ENCODE measurements around the gene MAN1B1. TPM values are rescaled to one million over a fixed set of nuclear protein-coding genes. Genes with fewer than 3 reads are reported as not detected.

MAN1B1 gene
- total RNA-seq, 1 experiment from 2014 or later, result 46.5 TPM

DNA sequence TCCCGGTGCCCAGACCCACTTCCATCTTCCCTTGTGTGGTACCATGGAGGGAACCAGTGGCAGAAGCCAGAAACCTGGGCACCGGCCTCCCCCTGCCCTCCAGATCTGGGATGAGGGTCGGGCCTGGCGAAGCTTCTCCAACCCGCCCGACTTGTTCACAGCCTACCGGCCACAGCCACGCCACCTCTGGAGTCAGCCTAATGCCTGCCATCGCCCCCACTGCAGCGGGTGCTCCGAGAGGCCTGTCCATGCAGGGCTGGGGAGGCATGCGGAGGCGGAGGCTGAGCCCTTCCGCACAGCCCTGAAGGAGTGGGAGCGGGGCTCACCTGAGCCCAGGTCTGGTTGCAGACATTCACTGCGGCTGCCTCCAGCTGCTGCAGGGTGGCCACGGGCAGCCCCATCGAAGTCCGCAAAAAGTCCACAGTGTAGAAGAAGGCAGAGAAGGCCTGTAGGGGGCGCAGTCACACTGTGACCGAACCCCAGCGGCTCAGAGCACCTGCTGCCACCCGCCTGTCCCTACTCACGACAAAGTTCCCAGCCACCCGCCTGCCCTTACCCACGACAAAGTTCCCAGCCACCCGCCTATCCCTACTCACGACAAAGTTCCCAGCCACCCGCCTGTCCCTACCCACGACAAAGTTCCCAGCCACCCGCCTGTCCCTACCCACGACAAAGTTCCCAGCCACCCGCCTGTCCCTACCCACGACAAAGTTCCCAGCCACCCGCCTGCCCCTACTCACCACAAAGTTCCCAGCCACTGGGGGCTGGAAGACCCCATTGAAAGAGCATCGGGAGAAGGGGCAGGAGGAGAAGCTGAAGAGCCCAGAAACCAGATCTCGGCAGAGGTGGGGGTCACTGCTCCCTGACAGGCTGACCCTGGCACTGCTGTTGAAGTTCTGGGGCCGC lies 37.0 kb upstream of the MAN1B1 start:
- no TSS peak for BruUV-seq (replicated peaks)
- Mint-ChIP-seq H3K36me3 (ENCODE audit: insufficient read depth, unreplicated experiment) (no peaks in the 10 kb centered on the region), H3K27me3 (ENCODE audit: insufficient read depth, unreplicated experiment) (no peaks in the 10 kb centered on the region), H3K4me3 (ENCODE audit: unreplicated experiment) (no peak overlapping the region), H3K9me3 (ENCODE audit: unreplicated experiment) (no peaks in the 10 kb centered on the region), H3K27ac (ENCODE audit: low read depth, unreplicated experiment) (no peak overlapping the region), H3K4me1 (ENCODE audit: insufficient read depth, unreplicated experiment) (no peaks in the 10 kb centered on the region)
- ChIA-PET CTCF (interaction anchor here (0.8 to 4.5 kb wide), 6 partner anchors 11 to 36 kb away, joined by 3 to 170 read pairs (median 4); partner anchors contain the start of genes ABCA2, MAN1B1 and SAPCD2), POLR2A (interaction anchor here (0.5 kb wide), 1 partner anchor 20 kb away, joined by 4 read pairs; no protein-coding TSS in a partner anchor)
- peak; percentile 61 for DNase-seq (ENCODE audit: unreplicated experiment)
- intact Hi-C loops (cut with micrococcal nuclease), result loop anchor here (10.0 kb wide), 1 partner anchor 175 kb away; the partner anchor contains the start of genes CYSRT1, RNF208 and RNF224
- TF ChIP-seq, protein P1, sequence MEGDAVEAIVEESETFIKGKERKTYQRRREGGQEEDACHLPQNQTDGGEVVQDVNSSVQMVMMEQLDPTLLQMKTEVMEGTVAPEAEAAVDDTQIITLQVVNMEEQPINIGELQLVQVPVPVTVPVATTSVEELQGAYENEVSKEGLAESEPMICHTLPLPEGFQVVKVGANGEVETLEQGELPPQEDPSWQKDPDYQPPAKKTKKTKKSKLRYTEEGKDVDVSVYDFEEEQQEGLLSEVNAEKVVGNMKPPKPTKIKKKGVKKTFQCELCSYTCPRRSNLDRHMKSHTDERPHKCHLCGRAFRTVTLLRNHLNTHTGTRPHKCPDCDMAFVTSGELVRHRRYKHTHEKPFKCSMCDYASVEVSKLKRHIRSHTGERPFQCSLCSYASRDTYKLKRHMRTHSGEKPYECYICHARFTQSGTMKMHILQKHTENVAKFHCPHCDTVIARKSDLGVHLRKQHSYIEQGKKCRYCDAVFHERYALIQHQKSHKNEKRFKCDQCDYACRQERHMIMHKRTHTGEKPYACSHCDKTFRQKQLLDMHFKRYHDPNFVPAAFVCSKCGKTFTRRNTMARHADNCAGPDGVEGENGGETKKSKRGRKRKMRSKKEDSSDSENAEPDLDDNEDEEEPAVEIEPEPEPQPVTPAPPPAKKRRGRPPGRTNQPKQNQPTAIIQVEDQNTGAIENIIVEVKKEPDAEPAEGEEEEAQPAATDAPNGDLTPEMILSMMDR (IDR thresholded peaks at IDR 0.05; ENCODE audit: unreplicated experiment), result peak; percentile 56

DNA sequence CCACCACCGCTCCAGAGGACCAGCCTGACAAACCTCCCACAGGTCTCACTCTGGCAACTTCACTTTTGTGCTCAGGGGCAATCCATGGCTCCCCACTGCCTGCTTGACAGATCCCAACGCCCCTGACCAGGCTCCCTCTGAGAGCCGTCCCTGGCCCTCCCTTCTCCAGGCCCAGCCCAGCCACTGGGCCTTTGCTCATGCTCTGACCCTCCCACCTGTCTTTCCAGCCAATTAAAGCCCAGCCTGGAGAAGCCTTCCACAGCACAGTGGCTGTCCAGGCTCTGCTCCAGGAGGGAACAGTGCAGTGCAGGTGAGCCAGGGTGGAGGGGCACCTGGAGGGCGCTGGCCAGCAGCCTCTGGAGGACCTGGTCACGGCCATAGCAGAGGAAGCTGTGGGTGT lies 36.2 kb upstream of the MAN1B1 start:
- CTCF ChIA-PET, result no interaction called here
- BruUV-seq (replicated peaks), result no TSS peak

DNA sequence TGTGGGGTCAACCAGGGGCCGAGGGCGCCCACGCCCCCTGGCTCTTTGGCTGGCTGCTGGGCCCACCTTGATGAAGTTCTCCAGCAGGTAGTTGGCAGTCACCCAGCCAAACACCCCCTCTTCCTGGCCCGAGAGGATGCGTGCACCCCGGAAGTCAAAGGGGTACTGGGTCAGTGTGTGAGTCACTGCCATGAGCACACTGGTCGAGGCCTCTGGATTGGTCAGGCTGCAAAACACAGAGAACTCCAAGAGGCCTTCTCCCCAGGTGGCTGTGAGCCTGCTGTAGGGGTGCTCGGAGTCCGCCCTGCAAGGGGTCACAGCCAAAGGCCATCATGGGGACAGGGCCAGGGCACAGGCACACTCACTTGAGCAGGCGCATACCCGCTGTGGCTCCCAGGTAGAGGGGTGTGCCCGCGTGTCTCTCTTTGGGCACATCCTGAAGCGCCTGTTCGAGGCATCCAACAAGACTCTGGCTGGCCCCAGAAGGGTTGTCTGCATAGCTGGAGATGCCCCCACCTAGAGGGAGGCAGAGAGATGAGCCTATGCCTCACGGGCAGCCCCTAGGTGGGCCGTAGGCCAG lies 35.5 kb upstream of the MAN1B1 start:
- H3K4me3 Mint-ChIP-seq (ENCODE audit: unreplicated experiment), result no peak overlapping the region
- no peaks in the 10 kb centered on the region for H3K9me3 Mint-ChIP-seq (ENCODE audit: unreplicated experiment)
- H3K27me3 Mint-ChIP-seq (ENCODE audit: insufficient read depth, unreplicated experiment), result no peaks in the 10 kb centered on the region
- H3K36me3 Mint-ChIP-seq (ENCODE audit: insufficient read depth, unreplicated experiment), result no peaks in the 10 kb centered on the region
- TF ChIP-seq, protein P1 (IDR thresholded peaks at IDR 0.05; ENCODE audit: unreplicated experiment), result no peak
- ChIA-PET POLR2A (no interaction called here), CTCF (interaction anchor here (1.6 to 1.8 kb wide), 3 partner anchors 12 to 22 kb away, joined by 5 to 18 read pairs (median 14); no protein-coding TSS in a partner anchor)
- no peak for DNase-seq (ENCODE audit: unreplicated experiment)
- peaks cover 7% of the 10 kb centered on the region for H3K4me1 Mint-ChIP-seq (ENCODE audit: insufficient read depth, unreplicated experiment)
- TSS peak; percentile 43 for BruUV-seq (replicated peaks)
- H3K27ac Mint-ChIP-seq (ENCODE audit: low read depth, unreplicated experiment), result no peak overlapping the region
- intact Hi-C loops (cut with micrococcal nuclease), result no loop called here

More for the DNA sequence above, 36.2 kb upstream of the MAN1B1 start:
- Mint-ChIP-seq H3K27ac (ENCODE audit: low read depth, unreplicated experiment) (no peak overlapping the region), H3K36me3 (ENCODE audit: insufficient read depth, unreplicated experiment) (no peaks in the 10 kb centered on the region), H3K4me1 (ENCODE audit: insufficient read depth, unreplicated experiment) (peaks cover 3% of the 10 kb centered on the region), H3K9me3 (ENCODE audit: unreplicated experiment) (no peaks in the 10 kb centered on the region), H3K4me3 (ENCODE audit: unreplicated experiment) (no peak overlapping the region), H3K27me3 (ENCODE audit: insufficient read depth, unreplicated experiment) (no peaks in the 10 kb centered on the region)
- POLR2A ChIA-PET, result no interaction called here
- DNase-seq (ENCODE audit: unreplicated experiment), result no peak
- intact Hi-C loops (cut with micrococcal nuclease), result no loop called here
- TF ChIP-seq, protein P1 (IDR thresholded peaks at IDR 0.05; ENCODE audit: unreplicated experiment), result no peak

DNA sequence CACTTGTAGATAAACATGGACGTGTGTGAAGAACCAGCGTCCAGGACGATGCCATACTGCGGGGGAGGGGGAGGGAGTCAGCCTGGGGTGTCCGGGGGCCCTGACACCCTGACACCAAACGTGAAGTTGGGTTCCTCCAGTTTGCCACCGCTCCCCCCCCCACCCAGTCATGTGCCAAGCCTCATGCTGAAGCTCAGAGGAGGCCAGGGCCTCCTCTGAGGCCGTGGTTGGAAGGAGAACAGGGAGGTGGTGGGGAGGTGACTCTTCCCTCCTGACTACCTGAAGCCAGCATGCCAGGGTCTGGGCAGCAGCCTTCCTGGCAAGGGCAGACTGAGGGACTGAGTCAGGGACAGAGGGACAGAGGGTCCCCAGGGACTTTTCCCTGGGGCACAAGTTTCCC lies 34.5 kb upstream of the MAN1B1 start:
- POLR2A ChIA-PET, result interaction anchor here (0.8 to 0.9 kb wide), 2 partner anchors 16 to 36 kb away, joined by 3 to 4 read pairs; no protein-coding TSS in a partner anchor
- H3K27me3 Mint-ChIP-seq (ENCODE audit: insufficient read depth, unreplicated experiment), result no peaks in the 10 kb centered on the region
- no TSS peak for BruUV-seq (replicated peaks)

More for the DNA sequence above, 34.5 kb upstream of the MAN1B1 start:
- intact Hi-C loops (cut with micrococcal nuclease), result no loop called here
- Mint-ChIP-seq H3K36me3 (ENCODE audit: insufficient read depth, unreplicated experiment) (no peaks in the 10 kb centered on the region), H3K9me3 (ENCODE audit: unreplicated experiment) (no peaks in the 10 kb centered on the region), H3K27ac (ENCODE audit: low read depth, unreplicated experiment) (no peak overlapping the region), H3K4me1 (ENCODE audit: insufficient read depth, unreplicated experiment) (peaks cover 7% of the 10 kb centered on the region), H3K4me3 (ENCODE audit: unreplicated experiment) (no peak overlapping the region)
- CTCF ChIA-PET, result interaction anchor here (0.6 to 1.8 kb wide), 4 partner anchors 11 to 260 kb away, joined by 3 to 18 read pairs (median 10); no protein-coding TSS in a partner anchor
- TF ChIP-seq, protein P1 (IDR thresholded peaks at IDR 0.05; ENCODE audit: unreplicated experiment), result no peak
- DNase-seq (ENCODE audit: unreplicated experiment), result no peak

All from MCF 10A (cell line).